BJ (cell line): ENCODE measurements around the gene ASCC3. TPM values are rescaled to one million over a fixed set of nuclear protein-coding genes. Genes with fewer than 3 reads are reported as not detected.
"Not testable (repeated sequence)": the region's sequence is repeated elsewhere in the genome, so short reads cannot be mapped to it uniquely, and the experiment has no call there.

Experiments
- CTCF ChIA-PET: fragments of 350-600 bp; formaldehyde crosslinking; extraction: SDS; loops from one replicate; lab custom pipeline; 2021; ENCODE audit warnings: antibody characterized with exemption, inconsistent platforms; lab: Yijun Ruan, JAX
- POLR2A ChIA-PET: fragments of 300-600 bp; sonication (Branson Sonifier 250); formaldehyde crosslinking; extraction: SDS; loops from one replicate; lab custom pipeline; 2021; ENCODE audit warnings: antibody characterized with exemption; lab: Charles Lee
- DNase-seq: peaks from one replicate; pipeline ENCODE4 v3.0.0-alpha.2; 2011; ENCODE audit warnings: low read depth
- H3K27me3 ChIP-seq: 2 replicates; pipeline ENCODE4 v1.6.0; 2011; ENCODE audit warnings: low read length; ENCODE audit not compliant: control insufficient read depth, insufficient read depth
- H3K36me3 ChIP-seq: 2 replicates; pipeline ENCODE4 v1.5.1; 2011; ENCODE audit warnings: low read length; ENCODE audit not compliant: control insufficient read depth, insufficient read depth
- H3K4me3 ChIP-seq: 2 replicates; pipeline ENCODE4 v1.5.1; 2011; ENCODE audit warnings: low read depth, mild to moderate bottlenecking, control low read depth, low read length
- CTCF ChIP-seq: IDR thresholded peaks from 2 replicates; pipeline ENCODE4 v1.5.1; 2011; ENCODE audit warnings: low read depth, mild to moderate bottlenecking, control low read depth, inconsistent platforms, low read length, moderate library complexity; ENCODE audit not compliant: insufficient read depth
- polyA plus RNA-seq: library from polyadenylated mRNA; depleted of rRNA; stranded (reverse); fragments of >200 nt; gene quantifications from 2 replicates; pipeline ENCODE4 v1.2.3, GENCODE V29; 2011

ASCC3 gene
- polyA plus RNA-seq, 1 experiment: 30.4 TPM

- CTCF ChIA-PET: no interaction called here
- POLR2A ChIA-PET: no interaction called here
- no peak for TF ChIP-seq CTCF
- H3K4me3 ChIP-seq: no peak overlapping the region
- no peaks in the 10 kb centered on the region for H3K27me3 ChIP-seq
- no peak for DNase-seq
- H3K36me3 ChIP-seq: no peaks in the 10 kb centered on the region
Measured at GRCh38 chr6:100893743-100894142, 12.6 kb upstream of the ASCC3 start.

GRCh38 chr6:100892693-100893092, 11.6 kb upstream of the ASCC3 start:
- TF ChIP-seq CTCF: no peak
- POLR2A ChIA-PET: no interaction called here

GRCh38 chr6:100892116-100892515, 11.0 kb upstream of the ASCC3 start:
- CTCF ChIA-PET: no interaction called here
- no peak for TF ChIP-seq CTCF
- Histone ChIP-seq H3K4me3 (no peak overlapping the region), H3K27me3 (no peaks in the 10 kb centered on the region), H3K36me3 (no peaks in the 10 kb centered on the region)
- DNase-seq: no peak
- POLR2A ChIA-PET: no interaction called here

More at GRCh38 chr6:100892693-100893092, 11.6 kb upstream of the ASCC3 start:
- DNase-seq: no peak
- no peak overlapping the region for H3K4me3 ChIP-seq
- CTCF ChIA-PET: no interaction called here
- no peaks in the 10 kb centered on the region for H3K27me3 ChIP-seq
- H3K36me3 ChIP-seq: no peaks in the 10 kb centered on the region

- POLR2A ChIA-PET: interaction anchor here (0.6 kb wide), 1 partner anchor 11 kb away, joined by 10 read pairs; no protein-coding TSS in a partner anchor
- H3K36me3 ChIP-seq: no peaks in the 10 kb centered on the region
- no peaks in the 10 kb centered on the region for H3K27me3 ChIP-seq
- CTCF ChIA-PET: interaction anchor here (0.9 kb wide), 1 partner anchor 10 kb away, joined by 5 read pairs; the partner anchor contains the start of gene ASCC3
- no peak for DNase-seq
- TF ChIP-seq CTCF: no peak
- H3K4me3 ChIP-seq: no peak overlapping the region
Measured at GRCh38 chr6:100891079-100891478, 9.9 kb upstream of the ASCC3 start.

- H3K36me3 ChIP-seq, H3K27me3 ChIP-seq, H3K4me3 ChIP-seq, DNase-seq: not testable (repeated sequence)
- CTCF ChIA-PET: interaction anchor here (0.9 kb wide), 1 partner anchor 9 kb away, joined by 5 read pairs; the partner anchor contains the start of gene ASCC3
- POLR2A ChIA-PET: interaction anchor here (0.6 kb wide), 1 partner anchor 11 kb away, joined by 10 read pairs; no protein-coding TSS in a partner anchor
Measured at GRCh38 chr6:100890646-100891045, 9.5 kb upstream of the ASCC3 start.

GRCh38 chr6:100889351-100889750, 8.2 kb upstream of the ASCC3 start:
- POLR2A ChIA-PET: no interaction called here
- no peak for TF ChIP-seq CTCF
- no peak for DNase-seq
- CTCF ChIA-PET: interaction anchor here (1.0 kb wide), 1 partner anchor 9 kb away, joined by 3 read pairs; no protein-coding TSS in a partner anchor
- H3K4me3 ChIP-seq: no peak overlapping the region
- H3K36me3 ChIP-seq: no peaks in the 10 kb centered on the region
- no peaks in the 10 kb centered on the region for H3K27me3 ChIP-seq
